Astrocyte (in vitro differentiated cells and primary cell): ENCODE data around the gene TTPAL. TPM values are rescaled to one million over a fixed set of nuclear protein-coding genes. Genes with fewer than 3 reads are reported as not detected.

Experiments used
- DNase-seq: peaks from one replicate; pipeline ENCODE4 v3.0.0-alpha.2; 2010; ENCODE audit warnings: low read depth
- FAIRE-seq: peaks from 2 replicates; lab custom pipeline; 2011; peaks lifted over from hg19 to GRCh38; lab: Jason Lieb, UNC
- H2AFZ ChIP-seq: 2 replicates; pipeline ENCODE4 v1.6.0; 2012; ENCODE audit warnings: low read depth, low read length, inconsistent platforms
- H3K27ac ChIP-seq: 2 replicates; pipeline ENCODE4 v1.5.1; 2011; ENCODE audit warnings: low read depth, low read length, inconsistent platforms
- H3K27me3 ChIP-seq: 2 replicates; pipeline ENCODE4 v1.6.0; 2011; ENCODE audit warnings: low read length, inconsistent platforms; ENCODE audit not compliant: insufficient read depth
- H3K36me3 ChIP-seq: 2 replicates; pipeline ENCODE4 v1.5.1; 2011; ENCODE audit warnings: low read length, inconsistent platforms; ENCODE audit not compliant: insufficient read depth
- H3K4me1 ChIP-seq: 2 replicates; pipeline ENCODE4 v1.5.1; 2011; ENCODE audit warnings: low read length, inconsistent platforms; ENCODE audit not compliant: insufficient read depth
- H3K4me2 ChIP-seq: 2 replicates; pipeline ENCODE4 v1.6.0; 2012; ENCODE audit warnings: low read length, inconsistent platforms
- H3K4me3 ChIP-seq: 2 replicates; pipeline ENCODE4 v1.5.1; 2011; ENCODE audit warnings: low read depth, mild to moderate bottlenecking, low read length, inconsistent platforms; ENCODE audit not compliant: insufficient read depth
- H3K79me2 ChIP-seq: 2 replicates; pipeline ENCODE4 v1.6.0; 2012; ENCODE audit warnings: mild to moderate bottlenecking, low read length, inconsistent platforms; ENCODE audit not compliant: insufficient read depth
- H3K9ac ChIP-seq: 2 replicates; pipeline ENCODE4 v1.6.0; 2012; ENCODE audit warnings: mild to moderate bottlenecking, low read length, inconsistent platforms
- H3K9me3 ChIP-seq: 2 replicates; pipeline ENCODE4 v1.5.1; 2012; ENCODE audit warnings: low read depth, mild to moderate bottlenecking, low read length, inconsistent platforms; ENCODE audit not compliant: insufficient read depth
- H4K20me1 ChIP-seq: 2 replicates; pipeline ENCODE4 v1.6.0; 2012; ENCODE audit warnings: low read length, inconsistent platforms; ENCODE audit not compliant: insufficient read depth
- H3K27ac Mint-ChIP-seq: one replicate; pipeline ENCODE4 v1.8.0; 2021; ENCODE audit warnings: mild to moderate bottlenecking, mixed read lengths; ENCODE audit not compliant: unreplicated experiment
- H3K27me3 Mint-ChIP-seq: one replicate; pipeline ENCODE4 v1.8.0; 2021; ENCODE audit warnings: low read depth, mixed read lengths; ENCODE audit not compliant: unreplicated experiment
- H3K36me3 Mint-ChIP-seq: one replicate; pipeline ENCODE4 v1.8.0; 2021; ENCODE audit warnings: low read depth, mixed read lengths; ENCODE audit not compliant: unreplicated experiment
- H3K4me1 Mint-ChIP-seq: one replicate; pipeline ENCODE4 v1.8.0; 2021; ENCODE audit warnings: low read depth, mixed read lengths; ENCODE audit not compliant: unreplicated experiment
- H3K4me3 Mint-ChIP-seq: one replicate; pipeline ENCODE4 v1.8.0; 2021; ENCODE audit warnings: mild to moderate bottlenecking, moderate library complexity, mixed read lengths; ENCODE audit not compliant: unreplicated experiment
- H3K9me3 Mint-ChIP-seq: one replicate; pipeline ENCODE4 v1.8.0; 2021; ENCODE audit warnings: mild to moderate bottlenecking, mixed read lengths; ENCODE audit not compliant: unreplicated experiment
- EZH2 ChIP-seq: IDR thresholded peaks from 2 replicates; pipeline ENCODE4 v1.6.1; 2012; ENCODE audit warnings: mild to moderate bottlenecking, low read length, inconsistent platforms; ENCODE audit not compliant: insufficient read depth
- total RNA-seq: library from RNA; stranded (reverse); gene quantifications from 2 replicates; pipeline ENCODE4 v1.2.1, GENCODE V29; 2021
- TF ChIP-seq, protein P1 (sequence below): IDR thresholded peaks from 2 replicates; pipeline ENCODE4 v1.5.1; 2011; ENCODE audit warnings: low read depth, mild to moderate bottlenecking, inconsistent platforms, low read length, moderate library complexity; ENCODE audit not compliant: insufficient read depth

Gene TTPAL
- total RNA-seq, 1 donor from 2014 or later, result 23.3 TPM

DNA sequence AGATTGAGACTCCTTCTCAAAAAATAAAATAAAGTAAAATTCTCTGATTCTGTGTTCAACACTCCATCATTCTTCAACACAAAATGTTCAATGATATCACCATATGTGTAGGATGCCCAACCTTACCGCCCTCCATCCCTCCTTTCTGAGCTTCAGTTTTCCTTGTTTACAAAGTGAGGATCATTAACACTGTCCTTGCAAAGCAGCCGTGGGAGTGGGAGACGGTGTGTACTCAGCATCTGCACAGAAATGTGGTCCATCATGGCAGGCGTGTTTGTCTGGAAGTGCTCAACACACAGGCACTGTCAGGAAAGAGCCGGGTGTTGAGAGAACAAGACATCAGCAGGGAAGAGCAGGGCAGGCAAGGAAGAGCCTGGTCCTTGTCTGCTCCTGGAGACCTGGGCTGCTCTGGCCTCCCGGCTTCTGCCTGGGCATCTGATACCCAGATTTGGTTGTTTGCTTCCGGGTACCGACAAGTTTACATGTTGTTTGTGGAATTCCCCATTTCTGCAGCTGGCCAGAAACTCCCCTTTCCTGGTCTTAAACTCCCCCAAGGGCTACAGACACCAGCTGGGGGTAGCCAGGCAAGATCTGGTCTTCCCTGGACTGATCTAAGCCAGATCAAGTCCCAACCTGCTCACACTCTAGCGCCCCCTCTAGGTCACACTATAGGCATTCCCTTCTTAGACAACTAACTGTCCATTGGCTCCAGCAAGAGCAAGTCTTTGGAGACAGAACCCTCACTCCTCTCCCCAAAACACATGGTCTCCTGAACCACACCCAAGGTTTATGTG, 26.7 kb upstream of the TTPAL start:
- DNase-seq (no peak), FAIRE-seq (no peak)
- Histone ChIP-seq H3K79me2 (no peaks in the 10 kb centered on the region), H3K4me2 (no peak overlapping the region), H3K27ac (no peak overlapping the region), H2AFZ (no peak overlapping the region), H3K27me3 (peaks cover 19% of the 10 kb centered on the region), H3K36me3 (no peaks in the 10 kb centered on the region), H3K9me3 (no peaks in the 10 kb centered on the region), H4K20me1 (no peaks in the 10 kb centered on the region), H3K4me3 (no peak overlapping the region), H3K4me1 (no peaks in the 10 kb centered on the region), H3K9ac (no peak overlapping the region)
- TF ChIP-seq, protein P1, sequence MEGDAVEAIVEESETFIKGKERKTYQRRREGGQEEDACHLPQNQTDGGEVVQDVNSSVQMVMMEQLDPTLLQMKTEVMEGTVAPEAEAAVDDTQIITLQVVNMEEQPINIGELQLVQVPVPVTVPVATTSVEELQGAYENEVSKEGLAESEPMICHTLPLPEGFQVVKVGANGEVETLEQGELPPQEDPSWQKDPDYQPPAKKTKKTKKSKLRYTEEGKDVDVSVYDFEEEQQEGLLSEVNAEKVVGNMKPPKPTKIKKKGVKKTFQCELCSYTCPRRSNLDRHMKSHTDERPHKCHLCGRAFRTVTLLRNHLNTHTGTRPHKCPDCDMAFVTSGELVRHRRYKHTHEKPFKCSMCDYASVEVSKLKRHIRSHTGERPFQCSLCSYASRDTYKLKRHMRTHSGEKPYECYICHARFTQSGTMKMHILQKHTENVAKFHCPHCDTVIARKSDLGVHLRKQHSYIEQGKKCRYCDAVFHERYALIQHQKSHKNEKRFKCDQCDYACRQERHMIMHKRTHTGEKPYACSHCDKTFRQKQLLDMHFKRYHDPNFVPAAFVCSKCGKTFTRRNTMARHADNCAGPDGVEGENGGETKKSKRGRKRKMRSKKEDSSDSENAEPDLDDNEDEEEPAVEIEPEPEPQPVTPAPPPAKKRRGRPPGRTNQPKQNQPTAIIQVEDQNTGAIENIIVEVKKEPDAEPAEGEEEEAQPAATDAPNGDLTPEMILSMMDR, result no peak
- Mint-ChIP-seq H3K36me3 (no peaks in the 10 kb centered on the region), H3K4me3 (no peak overlapping the region), H3K4me1 (no peaks in the 10 kb centered on the region), H3K27me3 (peaks cover 37% of the 10 kb centered on the region), H3K9me3 (no peaks in the 10 kb centered on the region), H3K27ac (no peak overlapping the region)

DNA sequence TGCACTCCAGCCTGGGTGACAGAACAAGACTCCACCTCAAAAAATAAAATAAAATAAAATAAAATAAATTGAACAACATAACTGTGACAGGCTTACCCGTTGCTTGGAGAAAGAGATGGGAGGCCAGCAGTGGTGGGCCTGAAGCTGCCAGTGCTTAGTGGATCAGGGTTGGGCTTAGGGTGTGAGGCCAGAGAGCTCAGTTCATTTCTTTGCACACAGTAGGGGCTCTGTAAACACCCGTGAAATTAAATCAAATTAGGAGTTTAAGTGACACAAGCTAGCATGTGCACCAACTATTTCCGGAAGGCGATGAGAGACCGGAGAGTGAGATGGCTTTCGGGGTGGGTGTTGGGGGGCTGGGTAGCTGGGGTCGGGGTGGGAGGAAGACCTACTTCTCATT, 25.8 kb upstream of the TTPAL start:
- TF ChIP-seq, protein P1, result no peak
- TF ChIP-seq EZH2, result no peak
- Mint-ChIP-seq H3K4me3 (no peak overlapping the region), H3K27me3 (peaks cover 37% of the 10 kb centered on the region), H3K36me3 (no peaks in the 10 kb centered on the region), H3K4me1 (no peaks in the 10 kb centered on the region), H3K9me3 (no peaks in the 10 kb centered on the region), H3K27ac (no peak overlapping the region)
- no peak for FAIRE-seq
- no peaks in the 10 kb centered on the region for H3K79me2 ChIP-seq
- peaks cover 19% of the 10 kb centered on the region for H3K27me3 ChIP-seq
- no peaks in the 10 kb centered on the region for H3K4me1 ChIP-seq
- H3K9ac ChIP-seq, result no peak overlapping the region
- no peaks in the 10 kb centered on the region for H3K9me3 ChIP-seq
- H4K20me1 ChIP-seq, result no peaks in the 10 kb centered on the region
- no peak overlapping the region for H3K4me2 ChIP-seq
- no peak overlapping the region for H3K4me3 ChIP-seq
- no peak overlapping the region for H3K27ac ChIP-seq
- DNase-seq, result no peak
- H3K36me3 ChIP-seq, result no peaks in the 10 kb centered on the region
- no peak overlapping the region for H2AFZ ChIP-seq

DNA sequence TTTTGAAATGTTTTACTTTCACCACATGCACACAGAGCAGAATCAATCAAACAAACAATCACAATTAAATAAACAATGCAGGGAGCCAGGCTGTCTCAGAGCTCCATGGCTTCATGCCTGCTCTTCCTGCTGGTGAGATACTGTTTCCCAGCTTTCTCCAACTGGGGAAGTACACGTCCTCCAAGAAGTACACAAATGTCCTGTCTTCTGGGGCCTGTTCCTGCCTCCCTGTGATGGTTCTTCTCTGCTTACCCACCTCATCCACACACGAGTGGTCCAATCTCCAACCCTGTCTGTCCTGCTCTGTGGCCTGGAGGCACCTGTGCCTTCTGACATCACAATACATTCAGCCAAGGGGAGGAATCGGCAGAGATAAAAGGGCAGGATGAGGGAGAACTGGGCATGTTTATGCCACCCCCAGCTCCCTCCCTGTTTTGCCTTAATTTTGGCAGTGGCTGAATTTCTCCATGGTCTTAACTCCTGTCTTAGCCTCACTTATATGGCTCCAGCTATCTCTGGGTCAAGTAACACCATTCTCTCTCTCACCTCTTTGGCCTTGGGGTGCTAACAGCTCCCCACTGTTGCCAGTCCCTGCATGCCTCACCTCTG, 25.3 kb upstream of the TTPAL start:
- H3K4me3 ChIP-seq, result no peak overlapping the region
- Mint-ChIP-seq H3K27me3 (peaks cover 36% of the 10 kb centered on the region), H3K4me1 (no peaks in the 10 kb centered on the region), H3K36me3 (no peaks in the 10 kb centered on the region), H3K27ac (no peak overlapping the region), H3K4me3 (no peak overlapping the region), H3K9me3 (no peaks in the 10 kb centered on the region)
- H4K20me1 ChIP-seq, result no peaks in the 10 kb centered on the region
- peaks cover 19% of the 10 kb centered on the region for H3K27me3 ChIP-seq
- H3K36me3 ChIP-seq, result no peaks in the 10 kb centered on the region
- H2AFZ ChIP-seq, result no peak overlapping the region
- no peak overlapping the region for H3K9ac ChIP-seq
- no peak overlapping the region for H3K4me2 ChIP-seq
- DNase-seq, result no peak
- TF ChIP-seq, protein P1, result no peak
- no peak for TF ChIP-seq EZH2
- H3K27ac ChIP-seq, result no peak overlapping the region
- no peaks in the 10 kb centered on the region for H3K9me3 ChIP-seq
- FAIRE-seq, result no peak
- no peaks in the 10 kb centered on the region for H3K79me2 ChIP-seq
- no peaks in the 10 kb centered on the region for H3K4me1 ChIP-seq
